ENCODE results near the gene HDAC4. TPM values are rescaled to one million over a fixed set of nuclear protein-coding genes. Genes with fewer than 3 reads are reported as not detected.

HDAC4 gene
- total RNA-seq, 1 donor from 2014 or later, result 11.8 TPM

DNA sequence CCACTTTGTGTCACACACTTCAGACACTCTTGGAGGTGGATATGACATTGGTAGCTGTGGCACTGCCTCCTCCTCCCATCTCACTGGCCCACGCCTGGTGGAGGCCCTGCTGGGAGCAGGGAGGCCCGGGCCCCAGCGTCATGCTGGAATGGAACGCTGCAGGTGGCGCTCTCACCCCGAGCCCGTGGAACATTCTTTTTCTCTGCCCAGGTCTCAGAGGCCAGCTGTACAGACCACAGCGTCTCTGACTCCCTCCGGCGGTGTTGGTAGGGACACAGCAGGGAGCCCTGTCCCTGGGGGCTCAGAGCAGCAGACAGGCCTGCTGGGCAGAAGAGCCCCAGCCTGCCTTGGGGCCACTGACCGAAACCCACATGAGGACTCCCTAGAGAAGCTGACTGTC is 334.9 kb downstream of the HDAC4 start:
- no peak for DNase-seq (ENCODE audit: low read depth)
- H3K4me2 ChIP-seq (ENCODE audit: low read length), result no peak overlapping the region
- H3K4me1 ChIP-seq (ENCODE audit: insufficient read depth, low read length), result no peaks in the 10 kb centered on the region
- H4K20me1 ChIP-seq (ENCODE audit: insufficient read depth, low read length), result no peaks in the 10 kb centered on the region
- Mint-ChIP-seq H3K4me1 (ENCODE audit: low read depth, unreplicated experiment) (no peaks in the 10 kb centered on the region), H3K27me3 (ENCODE audit: low read depth, unreplicated experiment) (peaks cover 3% of the 10 kb centered on the region), H3K36me3 (ENCODE audit: low read depth, unreplicated experiment) (peaks cover 2% of the 10 kb centered on the region), H3K4me3 (ENCODE audit: unreplicated experiment) (no peak overlapping the region), H3K27ac (ENCODE audit: unreplicated experiment) (no peak overlapping the region), H3K9me3 (ENCODE audit: unreplicated experiment) (no peaks in the 10 kb centered on the region)
- no peak overlapping the region for H2AFZ ChIP-seq (ENCODE audit: low read depth, low read length)
- H3K36me3 ChIP-seq (ENCODE audit: insufficient read depth, low read length), result no peaks in the 10 kb centered on the region
- no peak for FAIRE-seq
- H3K4me3 ChIP-seq (ENCODE audit: insufficient read depth, low read depth, low read length), result no peak overlapping the region
- H3K27ac ChIP-seq (ENCODE audit: low read depth, low read length), result no peak overlapping the region
- H3K27me3 ChIP-seq (ENCODE audit: insufficient read depth, low read length), result no peaks in the 10 kb centered on the region
- TF ChIP-seq, protein P1, sequence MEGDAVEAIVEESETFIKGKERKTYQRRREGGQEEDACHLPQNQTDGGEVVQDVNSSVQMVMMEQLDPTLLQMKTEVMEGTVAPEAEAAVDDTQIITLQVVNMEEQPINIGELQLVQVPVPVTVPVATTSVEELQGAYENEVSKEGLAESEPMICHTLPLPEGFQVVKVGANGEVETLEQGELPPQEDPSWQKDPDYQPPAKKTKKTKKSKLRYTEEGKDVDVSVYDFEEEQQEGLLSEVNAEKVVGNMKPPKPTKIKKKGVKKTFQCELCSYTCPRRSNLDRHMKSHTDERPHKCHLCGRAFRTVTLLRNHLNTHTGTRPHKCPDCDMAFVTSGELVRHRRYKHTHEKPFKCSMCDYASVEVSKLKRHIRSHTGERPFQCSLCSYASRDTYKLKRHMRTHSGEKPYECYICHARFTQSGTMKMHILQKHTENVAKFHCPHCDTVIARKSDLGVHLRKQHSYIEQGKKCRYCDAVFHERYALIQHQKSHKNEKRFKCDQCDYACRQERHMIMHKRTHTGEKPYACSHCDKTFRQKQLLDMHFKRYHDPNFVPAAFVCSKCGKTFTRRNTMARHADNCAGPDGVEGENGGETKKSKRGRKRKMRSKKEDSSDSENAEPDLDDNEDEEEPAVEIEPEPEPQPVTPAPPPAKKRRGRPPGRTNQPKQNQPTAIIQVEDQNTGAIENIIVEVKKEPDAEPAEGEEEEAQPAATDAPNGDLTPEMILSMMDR (IDR thresholded peaks at IDR 0.05; ENCODE audit: insufficient read depth, low read depth, low read length), result no peak
- no peak for TF ChIP-seq EZH2 (IDR thresholded peaks at IDR 0.05; ENCODE audit: insufficient read depth, low read length)
- H3K9me3 ChIP-seq (ENCODE audit: insufficient read depth, low read depth, low read length), result no peaks in the 10 kb centered on the region
- no peaks in the 10 kb centered on the region for H3K79me2 ChIP-seq (ENCODE audit: insufficient read depth, low read length)
- H3K9ac ChIP-seq (ENCODE audit: low read length), result no peak overlapping the region

DNA sequence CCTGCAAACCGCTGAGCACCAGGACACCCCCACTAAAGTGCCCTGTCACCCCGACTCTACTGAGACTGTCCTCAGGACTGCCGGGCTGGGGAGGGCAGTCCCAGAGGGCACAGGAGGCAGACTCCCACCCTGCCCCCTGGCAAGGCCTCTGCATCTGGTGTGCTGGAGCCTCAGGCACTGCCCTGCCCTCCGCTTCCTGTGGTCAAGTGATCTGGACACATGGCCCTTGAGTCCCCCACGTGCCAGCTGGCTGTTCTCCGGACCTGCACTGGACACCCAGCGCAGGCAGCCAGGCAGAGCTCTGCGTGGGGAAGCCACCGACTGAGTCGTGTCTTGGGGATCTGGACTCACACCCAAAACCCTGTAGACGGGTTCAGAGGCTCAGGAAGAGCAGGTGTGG is 335.3 kb downstream of the HDAC4 start:
- H3K4me1 Mint-ChIP-seq (ENCODE audit: low read depth, unreplicated experiment), result no peaks in the 10 kb centered on the region
- TF ChIP-seq, protein P1 (IDR thresholded peaks at IDR 0.05; ENCODE audit: insufficient read depth, low read depth, low read length), result no peak
- TF ChIP-seq EZH2 (IDR thresholded peaks at IDR 0.05; ENCODE audit: insufficient read depth, low read length), result no peak
- H3K9ac ChIP-seq (ENCODE audit: low read length), result no peak overlapping the region
- peaks cover 3% of the 10 kb centered on the region for H3K27me3 Mint-ChIP-seq (ENCODE audit: low read depth, unreplicated experiment)
- H3K27ac Mint-ChIP-seq (ENCODE audit: unreplicated experiment), result no peak overlapping the region
- H3K4me2 ChIP-seq (ENCODE audit: low read length), result no peak overlapping the region
- no peaks in the 10 kb centered on the region for H4K20me1 ChIP-seq (ENCODE audit: insufficient read depth, low read length)
- no peaks in the 10 kb centered on the region for H3K79me2 ChIP-seq (ENCODE audit: insufficient read depth, low read length)
- H3K9me3 ChIP-seq (ENCODE audit: insufficient read depth, low read depth, low read length), result no peaks in the 10 kb centered on the region
- H3K4me3 Mint-ChIP-seq (ENCODE audit: unreplicated experiment), result no peak overlapping the region
- no peak overlapping the region for H2AFZ ChIP-seq (ENCODE audit: low read depth, low read length)
- no peaks in the 10 kb centered on the region for H3K36me3 ChIP-seq (ENCODE audit: insufficient read depth, low read length)
- FAIRE-seq (no peak), DNase-seq (ENCODE audit: low read depth) (no peak)
- no peaks in the 10 kb centered on the region for H3K4me1 ChIP-seq (ENCODE audit: insufficient read depth, low read length)
- no peak overlapping the region for H3K27ac ChIP-seq (ENCODE audit: low read depth, low read length)
- no peak overlapping the region for H3K4me3 ChIP-seq (ENCODE audit: insufficient read depth, low read depth, low read length)
- no peaks in the 10 kb centered on the region for H3K27me3 ChIP-seq (ENCODE audit: insufficient read depth, low read length)
- H3K9me3 Mint-ChIP-seq (ENCODE audit: unreplicated experiment), result no peaks in the 10 kb centered on the region
- H3K36me3 Mint-ChIP-seq (ENCODE audit: low read depth, unreplicated experiment), result peaks cover 2% of the 10 kb centered on the region

DNA sequence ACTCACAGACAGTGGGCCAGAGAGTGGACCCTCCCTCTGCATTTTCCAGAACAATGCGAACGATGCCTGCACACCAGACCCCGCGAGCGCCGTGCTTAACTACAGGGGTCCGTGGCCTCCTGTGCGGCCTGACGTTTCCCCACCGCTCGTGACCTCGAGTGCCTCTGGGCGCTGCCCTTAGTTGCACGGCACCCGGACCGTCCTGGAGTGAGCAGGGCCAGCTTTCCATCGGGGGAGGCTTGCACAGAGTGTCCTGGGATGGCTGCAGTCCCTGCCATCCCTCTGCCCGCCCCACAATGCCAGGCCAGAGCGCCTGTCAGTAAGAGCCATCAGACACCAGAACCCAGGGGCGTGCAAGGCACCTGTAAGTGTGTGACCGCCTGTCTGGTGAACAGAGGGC is 335.9 kb downstream of the HDAC4 start:
- no peaks in the 10 kb centered on the region for H3K79me2 ChIP-seq (ENCODE audit: insufficient read depth, low read length)
- H3K4me3 Mint-ChIP-seq (ENCODE audit: unreplicated experiment), result no peak overlapping the region
- H3K9me3 ChIP-seq (ENCODE audit: insufficient read depth, low read depth, low read length), result no peaks in the 10 kb centered on the region
- H2AFZ ChIP-seq (ENCODE audit: low read depth, low read length), result no peak overlapping the region
- H4K20me1 ChIP-seq (ENCODE audit: insufficient read depth, low read length), result no peaks in the 10 kb centered on the region
- H3K36me3 ChIP-seq (ENCODE audit: insufficient read depth, low read length), result no peaks in the 10 kb centered on the region
- H3K9ac ChIP-seq (ENCODE audit: low read length), result no peak overlapping the region
- no peaks in the 10 kb centered on the region for H3K27me3 ChIP-seq (ENCODE audit: insufficient read depth, low read length)
- no peak overlapping the region for H3K27ac Mint-ChIP-seq (ENCODE audit: unreplicated experiment)
- no peaks in the 10 kb centered on the region for H3K4me1 Mint-ChIP-seq (ENCODE audit: low read depth, unreplicated experiment)
- H3K4me3 ChIP-seq (ENCODE audit: insufficient read depth, low read depth, low read length), result no peak overlapping the region
- no peak overlapping the region for H3K27ac ChIP-seq (ENCODE audit: low read depth, low read length)
- no peaks in the 10 kb centered on the region for H3K4me1 ChIP-seq (ENCODE audit: insufficient read depth, low read length)
- TF ChIP-seq, protein P1 (IDR thresholded peaks at IDR 0.05; ENCODE audit: insufficient read depth, low read depth, low read length), result no peak
- no peak for TF ChIP-seq EZH2 (IDR thresholded peaks at IDR 0.05; ENCODE audit: insufficient read depth, low read length)
- no peaks in the 10 kb centered on the region for H3K9me3 Mint-ChIP-seq (ENCODE audit: unreplicated experiment)
- H3K4me2 ChIP-seq (ENCODE audit: low read length), result no peak overlapping the region
- peaks cover 2% of the 10 kb centered on the region for H3K36me3 Mint-ChIP-seq (ENCODE audit: low read depth, unreplicated experiment)
- peaks cover 3% of the 10 kb centered on the region for H3K27me3 Mint-ChIP-seq (ENCODE audit: low read depth, unreplicated experiment)
- no peak for DNase-seq (ENCODE audit: low read depth)
- no peak for FAIRE-seq
